Stimulated activated CD8-positive, alpha-beta memory T cell treated with anti-CD3 and anti-CD28 coated beads, Interleukin-12 subunit alpha, Interleukin-12 subunit beta, amount 100 ng/mL, for 1 hour (primary cell): Measurements from ENCODE around the gene FBLN1.
A peak's percentile ranks its signal among the peaks of the same experiment; 100 is the strongest.
"Not testable (repeated sequence)": the region's sequence is repeated elsewhere in the genome, so short reads cannot be mapped to it uniquely, and the experiment has no call there.

ENCODE experiments used
- DNase-seq: peaks from one replicate; pipeline ENCODE4 v3.0.0-alpha.2; 2020; ENCODE audit warnings: low read depth

Gene FBLN1

DNA sequence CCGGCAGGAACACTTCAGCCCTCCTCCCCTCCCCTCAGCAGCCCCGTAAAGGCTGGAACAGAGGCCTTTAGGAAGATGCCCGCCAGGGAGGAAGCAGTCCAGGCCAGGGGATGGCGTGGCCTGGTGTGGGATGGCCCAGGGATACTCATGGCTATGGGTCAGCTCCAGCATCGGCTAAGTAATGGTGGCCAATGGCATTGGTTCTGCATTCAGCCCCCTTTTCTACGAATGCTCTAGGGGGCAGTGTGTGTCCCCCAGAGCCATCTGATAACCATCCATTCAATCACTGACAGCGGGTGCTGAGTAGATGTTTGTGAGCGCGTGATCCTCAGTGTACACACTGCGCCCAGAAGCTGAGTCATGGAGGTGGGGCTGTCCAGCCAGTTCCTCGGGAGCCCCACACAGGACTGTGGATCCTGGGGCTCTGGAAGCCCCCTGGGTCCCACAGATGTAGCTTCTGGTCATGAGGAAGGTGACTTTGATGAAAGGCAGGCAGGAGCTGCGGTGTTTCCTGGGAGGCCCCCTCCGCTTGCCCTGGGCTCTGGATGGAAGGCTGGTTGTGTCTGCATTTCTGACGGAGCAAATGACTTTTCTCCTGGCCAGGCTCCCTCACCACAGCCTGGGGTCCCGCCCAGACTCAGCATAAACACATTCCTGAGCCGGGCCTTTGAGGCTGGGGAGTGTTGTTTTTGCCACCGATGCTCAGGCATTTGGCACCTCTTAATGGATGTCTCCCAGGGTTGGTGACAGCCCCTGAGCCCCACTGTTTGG lies 46.5 kb downstream of the FBLN1 start:
- no peak for DNase-seq

- no peak for DNase-seq
Observed at GRCh38 chr22:45549762-45550378, 47.2 kb downstream of the FBLN1 start.

- DNase-seq, result no peak
Observed at GRCh38 chr22:45550416-45550815, 47.7 kb downstream of the FBLN1 start.

- no peak for DNase-seq
Observed at GRCh38 chr22:45550891-45551290, 48.2 kb downstream of the FBLN1 start.

GRCh38 chr22:45551310-45552016 lies 48.8 kb downstream of the FBLN1 start:
- no peak for DNase-seq

GRCh38 chr22:45552017-45552411 lies 49.3 kb downstream of the FBLN1 start:
- DNase-seq, result no peak

DNA sequence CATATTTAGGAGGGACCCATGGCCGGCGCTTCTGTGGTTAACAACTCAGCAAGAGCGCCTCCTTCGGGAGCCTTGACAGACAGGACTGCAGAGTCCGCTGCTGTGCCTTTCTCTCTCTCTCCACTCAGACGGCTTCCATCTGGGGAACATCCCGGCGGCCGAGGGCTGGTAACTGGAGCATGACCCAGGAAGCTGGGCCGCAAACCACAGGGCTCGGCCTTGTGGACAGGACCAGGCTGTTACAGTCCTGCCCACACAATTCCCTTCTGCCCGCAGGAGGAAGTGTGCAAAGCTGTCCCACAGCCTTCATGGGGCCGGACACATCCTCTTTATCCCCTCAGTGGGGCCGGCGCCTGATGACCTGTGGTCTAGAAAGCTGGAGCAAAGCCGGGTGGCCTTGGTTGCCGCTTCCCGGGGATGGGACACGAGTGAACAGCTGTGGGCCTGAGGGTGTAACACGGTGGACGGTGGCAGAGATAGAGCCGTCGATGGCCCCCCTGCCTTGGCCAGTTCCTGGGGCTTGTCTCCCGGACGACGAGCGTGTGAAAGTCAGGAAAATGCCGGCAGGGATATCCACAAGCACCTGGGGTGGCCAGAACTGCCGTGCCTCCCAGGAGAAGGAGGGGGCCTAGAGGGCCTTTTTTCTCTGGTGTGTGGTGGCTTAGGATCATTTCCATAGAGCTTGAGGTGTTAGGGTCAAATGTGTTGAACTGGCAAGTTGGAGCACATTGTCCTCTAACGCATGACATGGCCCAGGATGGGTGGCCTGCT lies 50.1 kb downstream of the FBLN1 start:
- no peak for DNase-seq

GRCh38 chr22:45553351-45554039 lies 50.8 kb downstream of the FBLN1 start:
- peak; percentile 19 for DNase-seq

GRCh38 chr22:45554040-45554406 lies 51.3 kb downstream of the FBLN1 start:
- DNase-seq, result no peak

GRCh38 chr22:45554861-45555260 lies 52.2 kb downstream of the FBLN1 start:
- no peak for DNase-seq

GRCh38 chr22:45557926-45558325 lies 55.2 kb downstream of the FBLN1 start:
- DNase-seq, result not testable (repeated sequence)

DNA sequence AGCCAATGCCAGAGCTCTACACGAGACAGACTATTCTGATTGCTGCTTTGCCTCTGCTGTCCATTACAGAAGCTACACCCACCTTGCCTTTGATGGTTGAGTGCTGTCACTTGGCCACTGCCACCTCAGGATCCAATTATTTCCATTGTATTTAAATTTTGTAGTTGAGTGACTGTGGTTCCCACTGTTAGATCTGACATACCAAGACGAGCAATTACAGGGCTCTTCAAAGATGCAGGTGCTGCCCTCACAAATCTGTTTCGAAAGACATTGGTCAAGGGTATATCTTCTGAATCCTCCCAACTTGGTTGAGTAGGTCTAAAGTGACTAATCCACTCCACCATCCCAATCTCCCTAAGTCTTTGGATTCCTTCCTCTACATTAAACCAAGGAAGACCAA lies 57.4 kb downstream of the FBLN1 start:
- not testable (repeated sequence) for DNase-seq

- DNase-seq, result not testable (repeated sequence)
Observed at GRCh38 chr22:45560761-45561160, 58.1 kb downstream of the FBLN1 start.

DNA sequence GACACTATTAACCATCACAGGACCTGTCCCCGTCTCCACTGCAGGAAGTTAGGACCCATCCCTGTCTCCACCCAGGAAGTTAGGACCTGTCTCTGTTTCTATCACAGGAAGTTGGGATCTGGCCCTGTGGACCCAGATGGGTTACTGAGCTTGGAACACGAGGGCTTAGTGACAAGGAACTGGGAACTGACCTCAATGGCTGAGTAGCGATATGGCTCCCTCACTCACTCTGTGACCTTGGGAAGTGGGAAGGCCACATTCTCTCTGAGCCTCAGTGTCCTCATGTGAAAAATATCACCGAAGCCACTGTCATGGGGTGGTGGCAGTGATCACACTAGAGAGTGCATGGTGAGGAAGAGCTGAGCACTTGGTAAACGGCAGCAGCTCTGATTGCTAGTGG lies 59.4 kb downstream of the FBLN1 start:
- no peak for DNase-seq

GRCh38 chr22:45562537-45563361 lies 60.1 kb downstream of the FBLN1 start:
- DNase-seq, result no peak

DNA sequence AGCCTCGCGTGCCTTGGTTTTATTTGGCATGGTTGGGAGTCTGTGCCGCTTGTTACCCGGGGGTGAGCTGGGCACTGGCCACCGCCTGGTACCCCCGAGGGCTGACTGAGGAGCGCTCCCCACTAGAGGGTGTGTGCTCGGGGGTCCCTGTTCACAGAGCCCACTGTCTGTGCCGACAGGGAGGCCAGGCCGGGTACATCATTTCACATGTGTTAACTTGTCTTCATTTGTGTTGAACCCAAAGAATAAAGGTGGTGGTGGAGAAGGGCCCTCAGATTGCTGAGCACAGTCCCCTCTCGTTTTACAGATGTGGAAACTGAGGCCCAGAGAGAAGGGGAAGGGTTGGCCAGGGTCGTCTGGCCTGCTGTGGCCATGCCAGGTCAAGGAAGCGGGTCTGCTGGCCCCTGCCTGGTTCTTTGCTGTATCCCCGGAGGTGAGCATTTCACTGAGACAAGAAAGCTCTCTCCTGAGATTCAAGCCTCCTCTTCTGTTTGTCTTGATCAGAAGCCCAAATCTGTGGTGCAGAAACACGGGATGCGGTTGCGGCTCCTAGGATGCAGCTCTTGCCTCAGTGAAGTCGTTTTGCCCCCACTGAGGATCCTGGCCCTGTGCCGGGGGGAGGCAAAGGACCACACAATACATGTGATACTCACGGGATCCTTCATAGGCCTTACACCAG lies 60.8 kb downstream of the FBLN1 start:
- DNase-seq, result no peak

DNA sequence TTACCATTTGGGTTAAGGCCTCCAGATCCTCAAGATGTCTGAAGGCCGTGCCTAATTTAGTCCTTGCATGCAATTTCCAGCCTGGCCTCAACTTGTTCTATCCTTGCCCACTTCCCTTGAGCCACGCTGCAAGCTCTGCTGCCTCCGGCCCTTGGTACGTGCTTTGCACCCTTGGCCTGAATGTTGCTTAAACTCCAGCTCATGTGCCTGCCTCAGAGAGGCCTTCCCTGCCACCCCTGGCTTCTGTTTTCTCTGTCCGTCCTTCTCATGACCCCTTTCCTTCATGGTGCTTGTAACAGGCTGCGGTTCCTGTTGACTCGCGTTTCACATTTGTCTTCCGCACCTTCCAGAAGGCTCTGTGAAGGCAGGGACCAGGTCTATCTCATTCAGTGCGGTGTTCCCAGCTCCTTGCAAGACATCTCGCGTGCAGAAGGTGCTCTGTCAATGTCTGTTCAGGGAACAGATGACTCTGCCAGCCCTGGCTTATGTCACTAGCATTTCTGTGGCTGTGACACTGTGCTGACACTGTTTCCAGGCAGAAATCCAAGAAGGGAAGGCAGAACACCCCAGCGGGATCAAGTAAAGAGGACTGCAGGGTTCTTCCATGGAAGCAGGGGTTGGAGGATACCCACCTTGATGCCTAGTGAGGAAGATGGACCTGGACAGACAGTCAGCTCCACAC lies 61.8 kb downstream of the FBLN1 start:
- DNase-seq, result no peak

DNA sequence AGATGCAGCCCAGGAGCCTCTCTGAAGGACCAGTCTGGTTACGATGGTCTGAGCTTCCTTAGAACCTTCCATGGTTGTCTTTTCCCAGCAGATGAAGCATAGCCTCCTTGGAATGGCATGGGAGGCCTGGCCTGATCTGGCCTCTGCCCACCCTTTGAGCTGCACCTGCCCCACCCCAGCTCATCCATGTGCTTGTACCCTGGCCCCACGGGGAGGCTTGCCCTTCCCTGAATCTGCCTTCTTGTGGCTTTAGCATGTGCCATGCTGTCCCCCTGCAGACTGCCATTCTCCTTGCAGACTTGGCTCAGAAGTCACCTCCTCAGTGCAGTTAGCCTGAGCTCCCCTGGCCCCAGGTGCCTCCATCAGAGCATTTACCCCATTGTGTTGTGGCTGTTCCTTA lies 62.5 kb downstream of the FBLN1 start:
- DNase-seq, result no peak

DNA sequence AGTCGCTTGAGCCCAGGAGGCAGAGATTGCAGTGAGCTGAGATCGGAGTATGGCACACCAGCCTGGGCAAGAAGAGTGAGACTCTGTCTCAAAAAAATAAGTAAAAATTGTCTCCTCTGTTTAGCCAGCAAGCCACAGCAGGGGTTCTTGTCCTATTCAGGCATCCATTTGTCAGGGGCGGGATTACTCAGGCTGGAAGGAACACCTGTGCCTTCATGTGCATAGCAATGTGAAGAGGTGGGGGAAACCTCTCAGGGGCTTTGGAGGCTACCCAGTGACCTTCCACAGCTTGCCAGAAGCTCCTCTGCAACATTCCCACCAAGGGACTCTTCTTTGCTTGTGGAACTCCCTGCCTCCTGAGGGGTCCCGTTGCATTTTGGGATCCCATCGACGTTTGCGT lies 63.3 kb downstream of the FBLN1 start:
- DNase-seq, result no peak

DNA sequence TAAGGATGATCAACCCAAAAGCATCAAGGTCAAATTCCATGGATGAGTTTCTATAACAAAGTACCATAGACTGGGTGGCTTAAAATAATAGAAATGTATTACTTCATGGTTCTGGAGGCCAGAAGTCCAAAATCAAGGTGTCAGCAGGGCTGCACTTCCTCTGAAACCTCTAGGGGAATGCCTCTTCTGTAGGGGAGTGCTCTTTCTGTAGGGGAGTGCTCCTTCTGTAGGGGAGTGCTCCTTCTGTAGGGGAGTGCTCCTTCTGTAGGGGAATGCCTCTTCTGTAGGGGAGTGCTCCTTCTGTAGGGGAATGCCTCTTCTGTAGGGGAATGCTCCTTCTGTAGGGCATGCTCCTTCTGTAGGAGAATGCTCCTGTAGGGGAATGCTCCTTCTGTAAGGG lies 65.5 kb downstream of the FBLN1 start:
- no peak for DNase-seq
